ENCODE results near the gene KAT8.

The KAT8 gene

GRCh38 chr16:31078597-31079341, 38.7 kb upstream of the KAT8 start:
- H3K9ac ChIP-seq (ENCODE audit: low read depth, low read length), result no peak overlapping the region
- H3K4me1 ChIP-seq (ENCODE audit: control insufficient read depth, insufficient read depth, low read length), result peaks cover 7% of the 10 kb centered on the region
- no peak overlapping the region for H3K4me3 ChIP-seq (ENCODE audit: low read length)
- H3K27me3 ChIP-seq (ENCODE audit: control insufficient read depth, insufficient read depth, low read length), result no peaks in the 10 kb centered on the region
- H3K4me2 ChIP-seq (ENCODE audit: low read length), result no peak overlapping the region
- no peaks in the 10 kb centered on the region for H3K9me3 ChIP-seq (replicated peaks; ENCODE audit: low read length)
- peaks cover 56% of the 10 kb centered on the region for H3K36me3 ChIP-seq (ENCODE audit: insufficient read depth, low read length)

DNA sequence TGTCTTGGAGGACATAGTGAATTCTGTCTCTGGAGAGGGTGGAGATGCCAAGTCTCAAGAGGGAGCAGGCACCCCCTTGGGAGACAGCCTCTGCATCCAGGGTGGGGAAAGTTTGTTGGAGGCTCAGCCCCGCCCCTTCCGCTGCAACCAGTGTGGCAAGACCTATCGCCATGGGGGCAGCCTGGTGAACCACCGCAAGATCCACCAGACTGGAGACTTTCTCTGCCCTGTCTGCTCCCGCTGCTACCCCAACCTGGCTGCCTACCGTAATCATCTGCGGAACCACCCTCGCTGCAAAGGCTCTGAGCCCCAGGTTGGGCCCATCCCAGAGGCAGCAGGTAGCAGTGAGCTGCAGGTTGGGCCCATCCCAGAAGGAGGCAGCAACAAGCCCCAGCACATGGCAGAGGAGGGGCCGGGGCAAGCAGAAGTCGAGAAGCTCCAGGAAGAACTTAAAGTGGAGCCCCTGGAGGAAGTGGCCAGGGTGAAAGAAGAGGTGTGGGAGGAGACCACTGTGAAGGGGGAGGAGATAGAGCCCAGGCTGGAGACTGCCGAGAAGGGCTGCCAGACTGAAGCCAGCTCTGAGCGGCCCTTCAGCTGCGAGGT, 38.0 kb upstream of the KAT8 start:
- no peak overlapping the region for H3K9ac ChIP-seq (ENCODE audit: low read depth, low read length)

GRCh38 chr16:31080035-31080629, 37.3 kb upstream of the KAT8 start:
- Histone ChIP-seq H3K27me3 (ENCODE audit: control insufficient read depth, insufficient read depth, low read length) (no peaks in the 10 kb centered on the region), H3K4me2 (ENCODE audit: low read length) (no peak overlapping the region), H3K4me3 (ENCODE audit: low read length) (no peak overlapping the region), H3K36me3 (ENCODE audit: insufficient read depth, low read length) (peaks cover 65% of the 10 kb centered on the region), H3K9me3 (replicated peaks; ENCODE audit: low read length) (no peaks in the 10 kb centered on the region), H3K9ac (ENCODE audit: low read depth, low read length) (no peak overlapping the region), H3K4me1 (ENCODE audit: control insufficient read depth, insufficient read depth, low read length) (peaks cover 5% of the 10 kb centered on the region)

More for the DNA sequence above, 38.0 kb upstream of the KAT8 start:
- H3K27me3 ChIP-seq (ENCODE audit: control insufficient read depth, insufficient read depth, low read length), result no peaks in the 10 kb centered on the region
- no peak overlapping the region for H3K4me2 ChIP-seq (ENCODE audit: low read length)
- no peak overlapping the region for H3K4me3 ChIP-seq (ENCODE audit: low read length)
- H3K9me3 ChIP-seq (replicated peaks; ENCODE audit: low read length), result no peaks in the 10 kb centered on the region
- peaks cover 63% of the 10 kb centered on the region for H3K36me3 ChIP-seq (ENCODE audit: insufficient read depth, low read length)
- peaks cover 7% of the 10 kb centered on the region for H3K4me1 ChIP-seq (ENCODE audit: control insufficient read depth, insufficient read depth, low read length)

DNA sequence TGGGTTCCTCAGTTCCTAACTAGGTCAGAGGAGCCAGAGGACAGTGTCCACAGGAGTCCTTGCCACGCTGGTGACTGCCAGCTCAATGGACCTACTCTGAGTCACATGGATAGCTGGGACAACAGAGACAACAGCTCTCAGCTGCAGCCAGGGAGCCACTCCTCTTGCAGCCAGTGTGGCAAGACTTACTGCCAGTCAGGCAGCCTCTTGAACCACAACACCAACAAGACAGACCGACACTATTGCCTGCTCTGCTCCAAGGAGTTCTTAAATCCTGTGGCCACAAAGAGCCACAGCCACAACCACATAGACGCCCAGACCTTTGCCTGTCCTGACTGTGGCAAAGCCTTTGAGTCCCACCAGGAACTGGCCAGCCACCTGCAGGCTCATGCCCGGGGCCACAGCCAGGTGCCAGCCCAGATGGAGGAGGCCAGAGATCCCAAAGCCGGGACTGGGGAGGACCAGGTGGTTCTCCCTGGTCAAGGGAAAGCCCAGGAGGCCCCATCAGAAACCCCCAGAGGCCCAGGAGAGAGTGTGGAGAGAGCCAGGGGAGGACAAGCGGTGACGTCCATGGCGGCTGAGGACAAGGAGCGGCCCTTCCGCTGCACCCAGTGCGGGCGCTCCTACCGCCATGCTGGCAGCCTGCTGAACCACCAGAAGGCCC, 36.6 kb upstream of the KAT8 start:
- H3K4me3 ChIP-seq (ENCODE audit: low read length), result no peak overlapping the region

DNA sequence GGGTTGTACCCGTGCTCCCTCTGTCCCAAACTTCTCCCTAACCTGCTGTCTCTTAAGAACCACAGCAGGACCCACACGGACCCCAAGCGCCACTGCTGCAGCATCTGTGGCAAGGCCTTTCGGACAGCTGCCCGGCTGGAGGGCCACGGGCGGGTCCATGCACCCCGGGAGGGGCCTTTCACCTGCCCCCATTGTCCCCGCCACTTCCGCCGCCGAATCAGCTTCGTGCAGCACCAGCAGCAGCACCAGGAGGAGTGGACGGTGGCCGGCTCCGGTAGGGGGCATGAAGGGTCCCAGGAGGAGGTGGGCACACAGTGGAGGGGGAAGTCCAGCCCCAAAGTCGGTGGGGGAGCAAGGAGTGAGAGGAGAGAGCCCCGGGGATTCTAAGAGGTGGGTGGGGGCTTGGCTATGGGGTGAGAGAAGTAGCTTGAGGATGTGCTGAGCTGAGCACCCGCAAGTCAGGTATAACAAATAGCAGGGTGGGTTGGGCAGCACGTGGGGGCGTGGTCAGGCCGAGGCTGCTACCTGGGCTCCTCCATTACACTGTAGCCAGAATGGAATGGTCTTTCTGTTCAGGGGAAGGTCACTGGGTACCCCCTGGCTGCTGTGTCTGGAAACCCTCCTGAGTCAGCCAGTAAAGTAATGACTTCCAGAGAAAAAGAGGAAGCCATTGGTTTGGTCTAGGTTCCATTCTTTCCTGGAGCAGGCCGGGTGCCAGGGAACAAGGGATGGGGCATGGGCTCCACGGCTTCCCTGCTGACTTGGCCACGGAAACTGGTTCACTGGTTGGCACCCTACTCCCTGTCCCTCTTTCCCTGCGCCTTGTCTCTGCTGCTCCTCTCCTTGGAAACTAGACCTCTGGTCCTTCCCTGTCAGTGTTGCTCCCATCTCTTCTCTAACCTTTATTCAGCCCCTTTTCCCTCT, 35.8 kb upstream of the KAT8 start:
- no peak overlapping the region for H3K4me2 ChIP-seq (ENCODE audit: low read length)
- no peak overlapping the region for H3K9ac ChIP-seq (ENCODE audit: low read depth, low read length)
- no peak overlapping the region for H3K4me3 ChIP-seq (ENCODE audit: low read length)
- H3K4me1 ChIP-seq (ENCODE audit: control insufficient read depth, insufficient read depth, low read length), result peaks cover 17% of the 10 kb centered on the region
- no peaks in the 10 kb centered on the region for H3K9me3 ChIP-seq (replicated peaks; ENCODE audit: low read length)
- no peaks in the 10 kb centered on the region for H3K27me3 ChIP-seq (ENCODE audit: control insufficient read depth, insufficient read depth, low read length)
- peaks cover 62% of the 10 kb centered on the region for H3K36me3 ChIP-seq (ENCODE audit: insufficient read depth, low read length)

More for the DNA sequence above, 36.6 kb upstream of the KAT8 start:
- Histone ChIP-seq H3K36me3 (ENCODE audit: insufficient read depth, low read length) (peaks cover 65% of the 10 kb centered on the region), H3K9ac (ENCODE audit: low read depth, low read length) (no peak overlapping the region), H3K9me3 (replicated peaks; ENCODE audit: low read length) (no peaks in the 10 kb centered on the region), H3K4me1 (ENCODE audit: control insufficient read depth, insufficient read depth, low read length) (peaks cover 13% of the 10 kb centered on the region), H3K4me2 (ENCODE audit: low read length) (no peak overlapping the region), H3K27me3 (ENCODE audit: control insufficient read depth, insufficient read depth, low read length) (no peaks in the 10 kb centered on the region)

DNA sequence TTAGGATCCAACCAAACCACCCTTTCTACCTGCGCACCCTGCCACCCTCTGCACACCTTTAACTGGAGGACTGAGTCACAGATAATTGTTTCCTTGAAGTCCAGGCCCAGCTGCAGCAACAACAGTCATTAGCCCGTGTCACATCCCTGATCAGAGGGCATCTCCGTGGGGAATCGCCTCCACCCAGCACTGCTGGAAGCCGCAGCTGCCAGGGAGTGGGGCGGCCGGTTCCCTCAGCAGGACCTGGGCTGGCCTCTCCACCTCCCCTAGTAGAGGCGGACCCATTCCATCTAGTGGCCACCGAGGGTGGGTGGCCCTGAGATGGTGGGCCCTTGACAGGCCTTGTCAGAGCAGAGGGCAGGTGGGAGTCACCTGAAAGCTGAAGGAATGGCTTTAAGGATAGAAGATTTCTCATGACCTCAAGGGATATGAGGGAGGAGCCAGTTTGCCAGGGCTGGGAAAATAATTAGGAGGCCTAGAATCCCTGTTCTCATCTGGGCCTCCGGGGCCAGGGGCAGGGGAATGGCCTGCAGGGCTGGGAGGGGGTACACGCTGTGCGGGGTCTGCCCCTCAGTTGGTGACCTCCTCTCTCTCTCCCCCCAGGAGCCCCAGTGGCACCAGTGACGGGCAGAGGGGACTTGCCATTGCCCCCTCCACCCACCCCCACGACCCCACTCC, 35.0 kb upstream of the KAT8 start:
- Histone ChIP-seq H3K9me3 (replicated peaks; ENCODE audit: low read length) (no peaks in the 10 kb centered on the region), H3K4me1 (ENCODE audit: control insufficient read depth, insufficient read depth, low read length) (peaks cover 17% of the 10 kb centered on the region), H3K9ac (ENCODE audit: low read depth, low read length) (no peak overlapping the region), H3K4me2 (ENCODE audit: low read length) (no peak overlapping the region), H3K27me3 (ENCODE audit: control insufficient read depth, insufficient read depth, low read length) (no peaks in the 10 kb centered on the region), H3K36me3 (ENCODE audit: insufficient read depth, low read length) (peaks cover 60% of the 10 kb centered on the region), H3K4me3 (ENCODE audit: low read length) (no peak overlapping the region)

- H3K36me3 ChIP-seq (ENCODE audit: insufficient read depth, low read length), result peaks cover 58% of the 10 kb centered on the region
- no peak overlapping the region for H3K9ac ChIP-seq (ENCODE audit: low read depth, low read length)
- H3K9me3 ChIP-seq (replicated peaks; ENCODE audit: low read length), result no peaks in the 10 kb centered on the region
- H3K4me2 ChIP-seq (ENCODE audit: low read length), result no peak overlapping the region
- H3K4me3 ChIP-seq (ENCODE audit: low read length), result no peak overlapping the region
- H3K4me1 ChIP-seq (ENCODE audit: control insufficient read depth, insufficient read depth, low read length), result peaks cover 17% of the 10 kb centered on the region
- no peaks in the 10 kb centered on the region for H3K27me3 ChIP-seq (ENCODE audit: control insufficient read depth, insufficient read depth, low read length)
Observed at GRCh38 chr16:31083081-31083480, 34.4 kb upstream of the KAT8 start.

DNA sequence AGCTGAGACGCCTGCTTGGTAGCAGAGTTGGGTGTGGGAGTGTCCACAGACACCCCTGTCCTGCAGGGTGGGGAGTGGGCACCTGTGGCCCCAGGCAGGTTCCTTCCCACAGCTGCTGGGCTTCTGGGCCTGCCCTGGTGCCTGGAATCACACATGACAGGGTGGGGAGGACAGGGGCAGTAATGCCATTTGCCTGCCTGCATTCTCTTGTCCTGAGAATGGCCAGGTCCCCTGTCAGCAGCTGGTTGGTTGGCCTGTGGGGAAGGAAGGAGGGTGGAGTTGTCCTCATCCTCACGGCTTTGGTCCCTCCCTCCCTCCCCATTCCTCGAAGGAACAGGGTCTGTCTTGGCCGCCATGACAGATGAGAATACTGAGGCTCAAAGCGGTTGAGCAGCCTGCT, 33.9 kb upstream of the KAT8 start:
- H3K4me3 ChIP-seq (ENCODE audit: low read length), result no peak overlapping the region
- no peaks in the 10 kb centered on the region for H3K9me3 ChIP-seq (replicated peaks; ENCODE audit: low read length)
- no peak overlapping the region for H3K9ac ChIP-seq (ENCODE audit: low read depth, low read length)
- no peaks in the 10 kb centered on the region for H3K27me3 ChIP-seq (ENCODE audit: control insufficient read depth, insufficient read depth, low read length)
- peaks cover 56% of the 10 kb centered on the region for H3K36me3 ChIP-seq (ENCODE audit: insufficient read depth, low read length)
- H3K4me1 ChIP-seq (ENCODE audit: control insufficient read depth, insufficient read depth, low read length), result peaks cover 17% of the 10 kb centered on the region
- no peak overlapping the region for H3K4me2 ChIP-seq (ENCODE audit: low read length)

- Histone ChIP-seq H3K36me3 (ENCODE audit: insufficient read depth, low read length) (peaks cover 56% of the 10 kb centered on the region), H3K27me3 (ENCODE audit: control insufficient read depth, insufficient read depth, low read length) (no peaks in the 10 kb centered on the region), H3K9ac (ENCODE audit: low read depth, low read length) (no peak overlapping the region), H3K4me1 (ENCODE audit: control insufficient read depth, insufficient read depth, low read length) (peaks cover 17% of the 10 kb centered on the region), H3K4me3 (ENCODE audit: low read length) (no peak overlapping the region), H3K9me3 (replicated peaks; ENCODE audit: low read length) (no peaks in the 10 kb centered on the region), H3K4me2 (ENCODE audit: low read length) (no peak overlapping the region)
Observed at GRCh38 chr16:31083981-31084380, 33.5 kb upstream of the KAT8 start.

GRCh38 chr16:31084584-31085302, 32.7 kb upstream of the KAT8 start:
- H3K9me3 ChIP-seq (replicated peaks; ENCODE audit: low read length), result no peaks in the 10 kb centered on the region
- peaks cover 56% of the 10 kb centered on the region for H3K36me3 ChIP-seq (ENCODE audit: insufficient read depth, low read length)
- H3K4me3 ChIP-seq (ENCODE audit: low read length), result no peak overlapping the region
- H3K4me2 ChIP-seq (ENCODE audit: low read length), result no peak overlapping the region
- H3K4me1 ChIP-seq (ENCODE audit: control insufficient read depth, insufficient read depth, low read length), result peaks cover 17% of the 10 kb centered on the region
- H3K27me3 ChIP-seq (ENCODE audit: control insufficient read depth, insufficient read depth, low read length), result no peaks in the 10 kb centered on the region
- H3K9ac ChIP-seq (ENCODE audit: low read depth, low read length), result no peak overlapping the region
